ENCODE results near the gene SUGP2. TPM values are rescaled to one million over a fixed set of nuclear protein-coding genes. Genes with fewer than 3 reads are reported as not detected.

Gene SUGP2
- total RNA-seq, 4 donors from 2014 or later = 43.0 to 132 (median 57.9) TPM

DNA sequence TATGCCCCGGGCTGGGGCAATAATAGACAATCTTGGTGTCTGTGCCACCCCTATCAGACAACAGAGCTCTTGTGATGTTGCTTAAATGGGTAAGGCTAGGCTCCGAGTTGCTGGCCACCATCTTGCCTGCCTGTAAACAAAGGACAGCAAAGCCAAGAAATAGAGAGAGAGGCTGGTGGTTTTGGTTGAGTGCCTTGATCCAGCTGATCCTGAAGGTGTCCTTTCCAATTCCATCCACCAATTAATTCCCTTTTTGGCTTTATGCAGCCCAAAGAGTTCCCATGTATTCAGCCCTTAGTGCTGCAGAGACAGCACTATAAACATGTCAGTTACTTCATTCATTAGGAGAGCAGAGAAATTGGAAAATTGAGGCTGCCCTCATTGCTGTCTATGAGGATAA, 50.6 kb downstream of the SUGP2 start:
- intact Hi-C loops (cut with DNase I; ENCODE audit: low total_unique reads) (no loop called here), in situ Hi-C loops (cut with MboI; ENCODE audit: low pct_ligation_motif_present in 1 of 4, low pct_unique_long_range_greater_than_20kb in 1 of 4, low sequenced_read_pairs in 3 of 4) (no loop called here)
- peaks cover 30% of the 10 kb centered on the region for H3K27me3 ChIP-seq
- no peak for DNase-seq
- WGBS, 2 donors (ENCODE audit: low coverage in 1 of 2) = 63 to 100% methylated on average over 1 to 2 of the region's 2 CpGs
- H3K27ac ChIP-seq = no peak overlapping the region
- TF ChIP-seq EP300 (IDR thresholded peaks at IDR 0.05; ENCODE audit: low read depth) = no peak
- TF ChIP-seq, protein P1, sequence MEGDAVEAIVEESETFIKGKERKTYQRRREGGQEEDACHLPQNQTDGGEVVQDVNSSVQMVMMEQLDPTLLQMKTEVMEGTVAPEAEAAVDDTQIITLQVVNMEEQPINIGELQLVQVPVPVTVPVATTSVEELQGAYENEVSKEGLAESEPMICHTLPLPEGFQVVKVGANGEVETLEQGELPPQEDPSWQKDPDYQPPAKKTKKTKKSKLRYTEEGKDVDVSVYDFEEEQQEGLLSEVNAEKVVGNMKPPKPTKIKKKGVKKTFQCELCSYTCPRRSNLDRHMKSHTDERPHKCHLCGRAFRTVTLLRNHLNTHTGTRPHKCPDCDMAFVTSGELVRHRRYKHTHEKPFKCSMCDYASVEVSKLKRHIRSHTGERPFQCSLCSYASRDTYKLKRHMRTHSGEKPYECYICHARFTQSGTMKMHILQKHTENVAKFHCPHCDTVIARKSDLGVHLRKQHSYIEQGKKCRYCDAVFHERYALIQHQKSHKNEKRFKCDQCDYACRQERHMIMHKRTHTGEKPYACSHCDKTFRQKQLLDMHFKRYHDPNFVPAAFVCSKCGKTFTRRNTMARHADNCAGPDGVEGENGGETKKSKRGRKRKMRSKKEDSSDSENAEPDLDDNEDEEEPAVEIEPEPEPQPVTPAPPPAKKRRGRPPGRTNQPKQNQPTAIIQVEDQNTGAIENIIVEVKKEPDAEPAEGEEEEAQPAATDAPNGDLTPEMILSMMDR (IDR thresholded peaks at IDR 0.05) = no peak
- H3K4me3 ChIP-seq = no peak overlapping the region
- no peaks in the 10 kb centered on the region for H3K4me1 ChIP-seq
- H3K9me3 ChIP-seq = no peaks in the 10 kb centered on the region
- H3K36me3 ChIP-seq = no peaks in the 10 kb centered on the region

DNA sequence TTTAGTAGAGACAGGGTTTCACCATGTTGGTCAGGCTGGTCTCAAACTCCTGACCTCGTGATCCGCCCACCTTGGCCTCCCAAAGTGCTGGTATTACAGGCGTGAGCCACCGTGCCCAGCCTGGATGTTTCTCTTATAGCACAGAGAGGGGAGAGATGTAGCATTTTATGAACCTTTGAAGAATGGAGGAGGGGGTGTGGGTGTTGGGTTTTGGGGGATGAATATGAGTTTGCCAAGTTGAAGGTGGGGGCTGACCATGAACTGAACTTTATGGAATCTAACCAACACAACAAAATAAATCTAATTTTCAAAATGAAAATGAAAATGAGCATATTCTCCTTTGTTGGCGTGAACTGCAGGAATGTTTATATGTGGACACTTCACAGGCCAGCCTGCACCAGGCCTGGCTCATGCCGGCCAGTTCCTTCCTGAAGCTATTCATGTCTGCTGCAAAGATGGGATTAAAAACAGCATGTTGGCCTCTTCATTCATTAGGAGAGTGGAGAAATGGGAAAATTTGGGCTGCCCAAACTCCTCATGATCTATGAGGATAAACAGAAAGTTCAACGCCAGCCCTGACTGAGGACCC, 52.8 kb downstream of the SUGP2 start:
- TF ChIP-seq POLR2AphosphoS5 (IDR thresholded peaks at IDR 0.05) (no peak), POLR2A (IDR thresholded peaks at IDR 0.05) (no peak), EP300 (IDR thresholded peaks at IDR 0.05; ENCODE audit: low read depth) (no peak)
- TF ChIP-seq, protein P1 (IDR thresholded peaks at IDR 0.05) = no peak
- Histone ChIP-seq H3K27me3 (peaks cover 26% of the 10 kb centered on the region), H3K36me3 (no peaks in the 10 kb centered on the region), H3K9me3 (no peaks in the 10 kb centered on the region), H3K27ac (no peak overlapping the region), H3K4me1 (no peaks in the 10 kb centered on the region), H3K4me3 (no peak overlapping the region)
- in situ Hi-C loops (cut with MboI; ENCODE audit: low pct_ligation_motif_present in 1 of 4, low pct_unique_long_range_greater_than_20kb in 1 of 4, low sequenced_read_pairs in 3 of 4) = no loop called here
- DNase-seq = no peak
- intact Hi-C loops (cut with DNase I; ENCODE audit: low total_unique reads) = no loop called here
- 68 to 74% methylated on average over 3 to 7 of the region's 7 CpGs for WGBS, 2 donors (ENCODE audit: low coverage in 1 of 2)

DNA sequence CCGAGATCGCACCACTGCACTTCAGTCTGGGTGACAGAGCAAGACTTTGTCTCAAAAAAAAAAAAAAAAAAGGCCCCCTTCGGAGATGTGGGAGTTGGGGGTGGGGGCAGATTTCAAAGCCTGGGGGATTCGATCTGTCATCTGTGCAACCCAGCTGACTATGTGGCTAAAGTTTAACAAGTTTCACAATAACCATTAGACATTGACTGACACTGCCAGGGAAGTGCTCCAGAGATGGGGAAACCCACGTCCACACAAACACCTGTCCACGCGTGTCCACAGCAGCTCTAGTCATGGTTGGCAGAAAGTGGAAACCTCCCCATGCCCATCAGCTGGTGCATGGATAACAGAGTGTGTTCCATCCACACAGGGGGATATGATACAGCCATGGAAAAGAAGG, 54.7 kb downstream of the SUGP2 start:
- DNase-seq = no peak
- 69% methylated on average over 7 of the region's 7 CpGs; no CpG with 5 or more reads in 1 of the 2 donors for WGBS, 2 donors (ENCODE audit: low coverage in 1 of 2)
- in situ Hi-C loops (cut with MboI; ENCODE audit: low pct_ligation_motif_present in 1 of 4, low pct_unique_long_range_greater_than_20kb in 1 of 4, low sequenced_read_pairs in 3 of 4) (no loop called here), intact Hi-C loops (cut with DNase I; ENCODE audit: low total_unique reads) (no loop called here)
- Histone ChIP-seq H3K27me3 (peaks cover 14% of the 10 kb centered on the region), H3K27ac (no peak overlapping the region), H3K4me3 (no peak overlapping the region), H3K36me3 (no peaks in the 10 kb centered on the region), H3K9me3 (no peaks in the 10 kb centered on the region), H3K4me1 (no peaks in the 10 kb centered on the region)
- TF ChIP-seq EP300 (IDR thresholded peaks at IDR 0.05; ENCODE audit: low read depth) (no peak), POLR2A (IDR thresholded peaks at IDR 0.05) (no peak), POLR2AphosphoS5 (IDR thresholded peaks at IDR 0.05) (no peak)
- TF ChIP-seq, protein P1 (IDR thresholded peaks at IDR 0.05) = no peak

DNA sequence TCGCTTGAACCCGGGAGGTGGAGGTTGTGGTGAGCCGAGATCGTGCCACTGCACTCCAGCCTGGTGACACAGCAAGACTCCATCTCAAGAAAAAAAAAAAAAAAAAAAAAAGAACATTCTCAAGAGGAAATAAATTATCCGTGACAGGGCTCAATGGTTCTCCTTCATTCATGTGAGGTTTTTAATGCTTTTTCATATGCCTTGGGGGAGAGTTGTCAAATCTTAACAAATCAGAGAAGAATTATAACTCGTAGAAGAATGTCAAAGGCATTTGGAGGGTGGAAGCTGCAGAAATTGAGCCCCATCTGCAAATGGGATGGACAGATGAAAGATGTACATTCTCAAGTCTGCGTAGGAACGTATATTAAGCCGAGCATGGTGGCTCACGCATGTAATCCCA, 57.4 kb downstream of the SUGP2 start:
- no peak overlapping the region for H3K4me3 ChIP-seq
- H3K4me1 ChIP-seq = peaks cover 0 to 5% (median 0%) of the 10 kb centered on the region in 4 donors
- no peaks in the 10 kb centered on the region for H3K27me3 ChIP-seq
- no peaks in the 10 kb centered on the region for H3K36me3 ChIP-seq
- in situ Hi-C loops (cut with MboI; ENCODE audit: low pct_ligation_motif_present in 1 of 4, low pct_unique_long_range_greater_than_20kb in 1 of 4, low sequenced_read_pairs in 3 of 4) = no loop called here
- intact Hi-C loops (cut with DNase I; ENCODE audit: low total_unique reads) = no loop called here
- 50 to 82% methylated on average over 6 to 10 of the region's 10 CpGs for WGBS, 2 donors (ENCODE audit: low coverage in 1 of 2)
- DNase-seq = no peak
- no peaks in the 10 kb centered on the region for H3K9me3 ChIP-seq
- H3K27ac ChIP-seq = no peak overlapping the region
- TF ChIP-seq, protein P1 (IDR thresholded peaks at IDR 0.05) = no peak
- TF ChIP-seq POLR2A (IDR thresholded peaks at IDR 0.05) (no peak), POLR2AphosphoS5 (IDR thresholded peaks at IDR 0.05) (no peak), EP300 (IDR thresholded peaks at IDR 0.05; ENCODE audit: low read depth) (no peak)

All from transverse colon (tissue), 4 donors.